Hematopoietic multipotent progenitor cell treated with erythropoietin and hydrocortisone succinate and interleukin-3 and kit ligand, for 15 days (in vitro differentiated cells): ENCODE results near the gene POLA2.
A peak's percentile ranks its signal among the peaks of the same experiment; 100 is the strongest.
"Not testable (repeated sequence)": the region's sequence is repeated elsewhere in the genome, so short reads cannot be mapped to it uniquely, and the experiment has no call there.

Experiments
- DNase-seq: peaks from one replicate; pipeline ENCODE4 v3.0.0-alpha.2; 2015; ENCODE audit warnings: low spot score

Gene POLA2

GRCh38 chr11:65241692-65242091 lies 20.1 kb upstream of the POLA2 start:
- no peak for DNase-seq

- DNase-seq = no peak
Observed at GRCh38 chr11:65242389-65242788, 19.4 kb upstream of the POLA2 start.

GRCh38 chr11:65243797-65244196 lies 18.0 kb upstream of the POLA2 start:
- DNase-seq = no peak

GRCh38 chr11:65245046-65245445 lies 16.7 kb upstream of the POLA2 start:
- DNase-seq = not testable (repeated sequence)

GRCh38 chr11:65246506-65246905 lies 15.3 kb upstream of the POLA2 start:
- no peak for DNase-seq

- DNase-seq = not testable (repeated sequence)
Observed at GRCh38 chr11:65248184-65248710, 13.5 kb upstream of the POLA2 start.

GRCh38 chr11:65251476-65251875 lies 10.3 kb upstream of the POLA2 start:
- DNase-seq = no peak

GRCh38 chr11:65254724-65255123 lies 7.0 kb upstream of the POLA2 start:
- DNase-seq = no peak

GRCh38 chr11:65258988-65259387 lies 2.8 kb upstream of the POLA2 start:
- no peak for DNase-seq

GRCh38 chr11:65260302-65260701 lies 1.5 kb upstream of the POLA2 start:
- DNase-seq = no peak

GRCh38 chr11:65260756-65261590 lies 789 bp upstream of the POLA2 start:
- DNase-seq = no peak

GRCh38 chr11:65262381-65262680 lies 569 bp downstream of the POLA2 start:
- no peak for DNase-seq

GRCh38 chr11:65262776-65263175 lies 1.0 kb downstream of the POLA2 start:
- DNase-seq = no peak

GRCh38 chr11:65264747-65265146 lies 3.0 kb downstream of the POLA2 start:
- DNase-seq = not testable (repeated sequence)

- peak; percentile 50 for DNase-seq
Observed at GRCh38 chr11:65266210-65266609, 4.4 kb downstream of the POLA2 start.

GRCh38 chr11:65274735-65275682 lies 13.2 kb downstream of the POLA2 start:
- peak; percentile 77 for DNase-seq

GRCh38 chr11:65275906-65276305 lies 14.1 kb downstream of the POLA2 start:
- no peak for DNase-seq

GRCh38 chr11:65277631-65278277 lies 16.0 kb downstream of the POLA2 start:
- no peak for DNase-seq

- DNase-seq = no peak
Observed at GRCh38 chr11:65278356-65278755, 16.6 kb downstream of the POLA2 start.

GRCh38 chr11:65279279-65279678 lies 17.5 kb downstream of the POLA2 start:
- DNase-seq = no peak

GRCh38 chr11:65279741-65280440 lies 18.1 kb downstream of the POLA2 start:
- DNase-seq = no peak

GRCh38 chr11:65280646-65281045 lies 18.9 kb downstream of the POLA2 start:
- no peak for DNase-seq
